Measurements from ENCODE around the gene CDHR5. TPM values are rescaled to one million over a fixed set of nuclear protein-coding genes. Genes with fewer than 3 reads are reported as not detected.

CDHR5 gene
- total and polyA plus RNA-seq, 2 of the 4 experiments (the other 2 are of a cell fraction): not detected

DNA sequence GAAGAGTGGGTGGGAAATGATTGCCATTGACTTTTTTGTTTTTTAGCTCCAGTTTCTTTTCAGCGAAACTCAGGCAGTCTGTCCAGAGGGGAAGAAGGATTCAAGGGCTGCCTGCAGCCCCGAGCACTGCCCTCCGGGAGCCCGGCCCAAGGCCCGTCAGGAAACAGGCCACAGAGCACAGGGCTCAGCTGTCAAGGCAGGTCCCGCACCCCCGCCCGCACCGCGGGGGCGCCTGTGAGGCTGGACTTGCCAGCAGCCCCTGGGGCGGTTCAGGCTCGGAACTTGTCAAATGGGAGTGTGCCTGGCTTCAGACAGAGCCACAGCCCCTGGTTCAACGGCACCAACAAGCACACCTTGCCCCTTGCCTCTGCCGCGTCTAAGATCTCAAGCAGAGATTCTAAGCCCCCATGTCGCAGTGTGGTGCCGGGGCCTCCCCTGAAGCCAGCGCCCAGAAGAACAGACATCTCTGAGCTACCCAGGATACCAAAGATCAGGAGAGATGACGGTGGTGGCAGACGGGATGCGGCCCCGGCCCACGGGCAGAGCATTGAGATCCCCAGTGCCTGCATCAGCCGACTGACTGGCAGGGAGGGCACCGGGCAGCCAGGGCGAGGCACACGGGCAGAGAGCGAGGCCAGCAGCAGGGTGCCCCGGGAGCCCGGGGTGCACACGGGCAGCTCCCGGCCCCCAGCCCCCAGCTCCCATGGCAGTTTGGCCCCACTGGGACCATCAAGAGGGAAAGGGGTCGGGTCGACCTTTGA, 17.6 kb downstream of the CDHR5 start:
- Histone ChIP-seq H4K5ac (ENCODE audit: low read depth, low read length) (no peak overlapping the region), H3K79me1 (ENCODE audit: low read depth in 1 of 2, low read length in 2 of 2) (peaks cover 0 to 18% of the 10 kb centered on the region in 2 experiments; a peak in 3 of 4 replicates), H4K91ac (ENCODE audit: insufficient read depth, low read depth, low read length) (no peak overlapping the region), H2BK120ac (ENCODE audit: low read depth, low read length) (no peak overlapping the region), H3K23ac (ENCODE audit: low read depth, low read length) (no peak overlapping the region), H2AK5ac (ENCODE audit: low read depth, low read length) (no peak overlapping the region), H3K9ac (ENCODE audit: low read depth, low read length) (no peak overlapping the region), H3K56ac (ENCODE audit: extremely low read depth, insufficient read depth, low read length) (no peak overlapping the region), H2BK5ac (ENCODE audit: low read depth, low read length, poor library complexity, severe bottlenecking) (no peak overlapping the region), H3K27ac (ENCODE audit: insufficient read depth, low read length) (no peak overlapping the region), H3K4me2 (ENCODE audit: low read depth, low read length) (no peak overlapping the region), H3K4ac (ENCODE audit: low read depth, low read length) (no peak overlapping the region), H3K27me3 (ENCODE audit: control insufficient read depth, insufficient read depth, low read length) (no peaks in the 10 kb centered on the region), H4K20me1 (ENCODE audit: insufficient read depth, low read length) (peaks cover 12% of the 10 kb centered on the region), H3K9me1 (ENCODE audit: insufficient read depth, low read length) (no peaks in the 10 kb centered on the region), H3K4me1 (ENCODE audit: control insufficient read depth, insufficient read depth, low read length) (no peaks in the 10 kb centered on the region), H2AK9ac (replicated peaks; ENCODE audit: low read depth, low read length, poor library complexity) (no peak overlapping the region), H3K36me3 (ENCODE audit: control insufficient read depth, insufficient read depth, low read length) (peaks cover 84% of the 10 kb centered on the region), H3K18ac (ENCODE audit: low read depth, low read length) (no peak overlapping the region), H2BK20ac (ENCODE audit: low read depth, low read length) (no peak overlapping the region), H2AFZ (replicated peaks; ENCODE audit: low read length, poor library complexity) (no peak overlapping the region), H2BK15ac (ENCODE audit: low read depth, low read length) (no peak overlapping the region), H3K14ac (replicated peaks; ENCODE audit: low read depth, low read length) (no peak overlapping the region), H3K4me3 (ENCODE audit: insufficient read depth, low read depth, low read length) (no peak overlapping the region), H3K9me3 (ENCODE audit: control insufficient read depth, insufficient read depth, low read length) (no peaks in the 10 kb centered on the region), H4K8ac (ENCODE audit: low read depth in 2 of 2, low read length in 2 of 2) (no peak overlapping the region)
- CTCF ChIA-PET: no interaction called here
- DNase-seq: no peak
- no TSS peak for BruUV-seq (replicated peaks)
- in situ Hi-C loops (cut with MboI; ENCODE audit: low sequenced_read_pairs): no loop called here
- intact Hi-C loops (cut with micrococcal nuclease): no loop called here
- TF ChIP-seq RAD21 (IDR thresholded peaks at IDR 0.05; ENCODE audit: low read length) (no peak), POLR2A (IDR thresholded peaks at IDR 0.05; ENCODE audit: low read depth, low read length) (no peak), BHLHE40 (IDR thresholded peaks at IDR 0.05; ENCODE audit: low read depth, low read length) (no peak)
- TF ChIP-seq, protein P1, sequence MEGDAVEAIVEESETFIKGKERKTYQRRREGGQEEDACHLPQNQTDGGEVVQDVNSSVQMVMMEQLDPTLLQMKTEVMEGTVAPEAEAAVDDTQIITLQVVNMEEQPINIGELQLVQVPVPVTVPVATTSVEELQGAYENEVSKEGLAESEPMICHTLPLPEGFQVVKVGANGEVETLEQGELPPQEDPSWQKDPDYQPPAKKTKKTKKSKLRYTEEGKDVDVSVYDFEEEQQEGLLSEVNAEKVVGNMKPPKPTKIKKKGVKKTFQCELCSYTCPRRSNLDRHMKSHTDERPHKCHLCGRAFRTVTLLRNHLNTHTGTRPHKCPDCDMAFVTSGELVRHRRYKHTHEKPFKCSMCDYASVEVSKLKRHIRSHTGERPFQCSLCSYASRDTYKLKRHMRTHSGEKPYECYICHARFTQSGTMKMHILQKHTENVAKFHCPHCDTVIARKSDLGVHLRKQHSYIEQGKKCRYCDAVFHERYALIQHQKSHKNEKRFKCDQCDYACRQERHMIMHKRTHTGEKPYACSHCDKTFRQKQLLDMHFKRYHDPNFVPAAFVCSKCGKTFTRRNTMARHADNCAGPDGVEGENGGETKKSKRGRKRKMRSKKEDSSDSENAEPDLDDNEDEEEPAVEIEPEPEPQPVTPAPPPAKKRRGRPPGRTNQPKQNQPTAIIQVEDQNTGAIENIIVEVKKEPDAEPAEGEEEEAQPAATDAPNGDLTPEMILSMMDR (conservative IDR thresholded peaks at IDR 0.05; ENCODE audit: low read depth, low read length): no peak
- TF ChIP-seq, protein P2, sequence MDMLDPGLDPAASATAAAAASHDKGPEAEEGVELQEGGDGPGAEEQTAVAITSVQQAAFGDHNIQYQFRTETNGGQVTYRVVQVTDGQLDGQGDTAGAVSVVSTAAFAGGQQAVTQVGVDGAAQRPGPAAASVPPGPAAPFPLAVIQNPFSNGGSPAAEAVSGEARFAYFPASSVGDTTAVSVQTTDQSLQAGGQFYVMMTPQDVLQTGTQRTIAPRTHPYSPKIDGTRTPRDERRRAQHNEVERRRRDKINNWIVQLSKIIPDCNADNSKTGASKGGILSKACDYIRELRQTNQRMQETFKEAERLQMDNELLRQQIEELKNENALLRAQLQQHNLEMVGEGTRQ (IDR thresholded peaks at IDR 0.05; ENCODE audit: low read depth, low read length): no peak
- ATAC-seq (ENCODE audit: low read depth): no peak
- POLR2A ChIA-PET (ENCODE audit: unreplicated experiment): no interaction called here
- dilution Hi-C loops (cut with HindIII; ENCODE audit: low sequenced_read_pairs, unreplicated experiment): no loop called here
- WGBS, 2 experiments (ENCODE audit: extremely low coverage in 2 of 2, insufficient read length in 1 of 2): 92% methylated on average over 15 of the region's 35 CpGs; no CpG with 5 or more reads in 1 of the 2 experiments

Data from IMR-90 (cell line).